ENCODE results near the gene EFNA5.

The EFNA5 gene

DNA sequence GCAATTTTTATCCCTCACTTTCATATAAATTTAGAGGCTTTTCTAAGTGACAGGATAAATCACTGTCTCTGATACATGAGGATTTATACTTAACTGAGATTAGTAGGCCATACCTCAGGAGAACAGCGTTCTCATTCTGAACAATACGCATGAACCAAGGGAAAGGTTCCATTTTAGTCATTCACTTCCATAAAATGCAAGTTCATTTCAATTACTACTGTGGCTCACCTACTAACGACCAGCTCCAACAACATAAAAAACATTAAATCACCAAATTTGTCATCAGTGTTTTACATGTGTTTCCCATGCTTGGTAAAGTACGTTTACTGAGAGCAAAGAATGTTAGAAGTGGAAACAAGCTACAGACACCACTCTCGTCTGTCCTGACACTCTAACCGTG lies 67.4 kb downstream of the EFNA5 start:
- DNase-seq (ENCODE audit: low spot score) = no peak
- TF ChIP-seq, protein P1, sequence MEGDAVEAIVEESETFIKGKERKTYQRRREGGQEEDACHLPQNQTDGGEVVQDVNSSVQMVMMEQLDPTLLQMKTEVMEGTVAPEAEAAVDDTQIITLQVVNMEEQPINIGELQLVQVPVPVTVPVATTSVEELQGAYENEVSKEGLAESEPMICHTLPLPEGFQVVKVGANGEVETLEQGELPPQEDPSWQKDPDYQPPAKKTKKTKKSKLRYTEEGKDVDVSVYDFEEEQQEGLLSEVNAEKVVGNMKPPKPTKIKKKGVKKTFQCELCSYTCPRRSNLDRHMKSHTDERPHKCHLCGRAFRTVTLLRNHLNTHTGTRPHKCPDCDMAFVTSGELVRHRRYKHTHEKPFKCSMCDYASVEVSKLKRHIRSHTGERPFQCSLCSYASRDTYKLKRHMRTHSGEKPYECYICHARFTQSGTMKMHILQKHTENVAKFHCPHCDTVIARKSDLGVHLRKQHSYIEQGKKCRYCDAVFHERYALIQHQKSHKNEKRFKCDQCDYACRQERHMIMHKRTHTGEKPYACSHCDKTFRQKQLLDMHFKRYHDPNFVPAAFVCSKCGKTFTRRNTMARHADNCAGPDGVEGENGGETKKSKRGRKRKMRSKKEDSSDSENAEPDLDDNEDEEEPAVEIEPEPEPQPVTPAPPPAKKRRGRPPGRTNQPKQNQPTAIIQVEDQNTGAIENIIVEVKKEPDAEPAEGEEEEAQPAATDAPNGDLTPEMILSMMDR (IDR thresholded peaks at IDR 0.05; ENCODE audit: extremely low read depth, insufficient read depth, missing control alignments) = no peak
- in situ Hi-C loops (cut with MboI; ENCODE audit: low pct_unique_long_range_greater_than_20kb, low sequenced_read_pairs, unreplicated experiment) = no loop called here

DNA sequence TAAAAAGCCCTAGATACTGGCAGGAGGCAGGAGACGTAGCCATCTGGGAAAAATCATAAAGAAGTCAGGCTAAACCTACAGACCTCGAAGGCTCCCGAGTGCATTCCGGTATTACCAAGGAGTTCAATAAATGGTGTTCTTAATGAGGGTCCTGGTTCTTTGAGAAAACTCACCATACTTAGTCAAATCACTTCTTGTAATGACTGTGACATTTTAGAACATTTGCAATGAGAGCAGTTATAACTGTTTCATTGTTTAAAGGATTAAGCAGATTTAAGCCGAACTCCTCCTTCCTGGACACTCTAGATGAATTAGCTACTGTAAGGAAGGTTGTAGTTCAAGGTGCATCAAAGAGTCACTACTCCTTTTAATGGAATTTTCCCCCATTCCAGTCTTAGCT lies 67.8 kb downstream of the EFNA5 start:
- no peak for DNase-seq (ENCODE audit: low spot score)
- in situ Hi-C loops (cut with MboI; ENCODE audit: low pct_unique_long_range_greater_than_20kb, low sequenced_read_pairs, unreplicated experiment) = no loop called here
- TF ChIP-seq, protein P1 (IDR thresholded peaks at IDR 0.05; ENCODE audit: extremely low read depth, insufficient read depth, missing control alignments) = no peak

DNA sequence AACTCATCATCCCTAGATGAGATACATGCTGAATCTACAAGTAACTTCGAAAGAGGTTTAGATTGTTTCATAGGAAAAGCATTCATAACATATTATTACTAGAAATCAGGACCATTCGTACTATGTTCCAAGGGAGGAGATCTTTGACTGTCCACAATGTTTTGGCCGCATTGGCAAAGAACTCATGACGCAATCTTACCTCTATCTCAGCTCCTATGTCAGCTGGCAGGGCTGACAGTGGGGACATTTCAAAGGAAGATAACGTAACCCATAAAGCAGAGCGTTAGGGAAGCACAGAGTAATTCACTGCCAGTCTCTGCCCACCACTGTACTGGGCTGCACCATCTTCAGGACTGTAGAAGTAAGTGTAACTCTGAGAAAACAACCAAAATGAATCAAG lies 69.7 kb downstream of the EFNA5 start:
- TF ChIP-seq, protein P1 (IDR thresholded peaks at IDR 0.05; ENCODE audit: extremely low read depth, insufficient read depth, missing control alignments) = no peak
- in situ Hi-C loops (cut with MboI; ENCODE audit: low pct_unique_long_range_greater_than_20kb, low sequenced_read_pairs, unreplicated experiment) = no loop called here
- DNase-seq (ENCODE audit: low spot score) = no peak

DNA sequence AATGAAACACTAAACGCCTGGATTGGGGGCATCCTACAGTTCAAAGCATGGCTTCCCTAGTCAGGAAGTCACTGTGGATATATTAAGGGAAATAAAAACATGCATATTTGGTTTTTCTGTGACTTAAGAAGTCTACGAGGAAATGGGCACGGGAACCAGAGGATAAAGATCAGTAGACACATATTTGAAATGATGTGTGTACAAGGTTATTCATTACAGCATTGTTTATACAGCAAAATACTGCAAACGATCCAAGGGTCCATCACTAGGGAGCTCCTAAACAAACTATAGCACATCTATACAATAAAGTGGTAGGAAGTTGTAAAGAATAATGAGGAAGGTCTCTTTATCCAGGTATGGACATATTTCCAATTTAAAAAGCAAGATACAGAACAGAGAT lies 71.8 kb downstream of the EFNA5 start:
- DNase-seq (ENCODE audit: low spot score) = no peak
- in situ Hi-C loops (cut with MboI; ENCODE audit: low pct_unique_long_range_greater_than_20kb, low sequenced_read_pairs, unreplicated experiment) = no loop called here
- TF ChIP-seq, protein P1 (IDR thresholded peaks at IDR 0.05; ENCODE audit: extremely low read depth, insufficient read depth, missing control alignments) = no peak

DNA sequence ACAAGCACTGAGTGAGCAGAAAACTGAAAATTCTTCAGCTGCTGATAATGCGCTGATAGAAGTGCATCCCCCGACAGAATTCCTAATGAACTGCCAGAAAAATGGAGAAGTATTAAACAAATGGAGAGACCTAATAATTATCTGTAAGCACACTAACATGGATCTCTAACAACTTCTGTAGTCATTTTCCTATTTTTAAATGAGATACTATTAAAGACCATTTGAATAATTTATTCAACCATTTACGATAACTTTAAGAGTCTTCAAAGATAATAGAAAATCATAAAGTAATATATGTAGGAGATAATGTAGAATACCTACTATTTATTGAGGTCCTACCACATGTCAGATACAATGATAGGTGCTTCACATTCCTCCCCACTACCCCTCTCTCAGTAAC lies 72.9 kb downstream of the EFNA5 start:
- no peak for DNase-seq (ENCODE audit: low spot score)
- TF ChIP-seq, protein P1 (IDR thresholded peaks at IDR 0.05; ENCODE audit: extremely low read depth, insufficient read depth, missing control alignments) = no peak
- in situ Hi-C loops (cut with MboI; ENCODE audit: low pct_unique_long_range_greater_than_20kb, low sequenced_read_pairs, unreplicated experiment) = no loop called here

DNA sequence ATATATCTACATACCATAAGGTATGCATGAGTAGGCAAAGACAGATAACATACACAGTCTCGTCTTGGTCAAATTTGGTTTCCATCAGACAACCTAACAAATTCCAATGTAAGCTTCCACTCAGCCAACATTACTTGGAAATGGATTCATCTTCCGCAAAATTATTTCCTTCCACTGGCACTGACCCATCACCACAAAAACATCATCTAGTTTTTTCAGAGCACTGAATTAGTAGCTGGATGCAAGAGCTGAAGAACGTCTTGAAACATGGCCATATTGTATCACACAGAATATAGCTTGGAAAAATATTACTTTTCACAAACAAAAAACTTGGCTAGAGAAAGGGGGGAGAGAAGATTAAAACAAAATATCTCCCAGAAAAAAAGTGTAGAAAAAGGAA lies 73.5 kb downstream of the EFNA5 start:
- DNase-seq (ENCODE audit: low spot score) = no peak
- TF ChIP-seq, protein P1 (IDR thresholded peaks at IDR 0.05; ENCODE audit: extremely low read depth, insufficient read depth, missing control alignments) = no peak
- in situ Hi-C loops (cut with MboI; ENCODE audit: low pct_unique_long_range_greater_than_20kb, low sequenced_read_pairs, unreplicated experiment) = no loop called here
